MM.1S (cell line): ENCODE data around the gene SRP14.

Experiments
- EZH2 ChIP-seq: fragments of 300-600 bp; sonication (generic); optimal IDR thresholded peaks from 2 replicates; pipeline ENCODE3; 2017; ENCODE audit warnings: low read depth, mild to moderate bottlenecking, antibody characterized with exemption, low read length, mixed read lengths
- TF ChIP-seq, protein P1 (sequence below): fragments of 300-600 bp; sonication (generic); IDR thresholded peaks from 2 replicates; pipeline ENCODE4 v1.5.1; 2016; ENCODE audit warnings: antibody characterized with exemption, low read length, mixed read lengths

DNA sequence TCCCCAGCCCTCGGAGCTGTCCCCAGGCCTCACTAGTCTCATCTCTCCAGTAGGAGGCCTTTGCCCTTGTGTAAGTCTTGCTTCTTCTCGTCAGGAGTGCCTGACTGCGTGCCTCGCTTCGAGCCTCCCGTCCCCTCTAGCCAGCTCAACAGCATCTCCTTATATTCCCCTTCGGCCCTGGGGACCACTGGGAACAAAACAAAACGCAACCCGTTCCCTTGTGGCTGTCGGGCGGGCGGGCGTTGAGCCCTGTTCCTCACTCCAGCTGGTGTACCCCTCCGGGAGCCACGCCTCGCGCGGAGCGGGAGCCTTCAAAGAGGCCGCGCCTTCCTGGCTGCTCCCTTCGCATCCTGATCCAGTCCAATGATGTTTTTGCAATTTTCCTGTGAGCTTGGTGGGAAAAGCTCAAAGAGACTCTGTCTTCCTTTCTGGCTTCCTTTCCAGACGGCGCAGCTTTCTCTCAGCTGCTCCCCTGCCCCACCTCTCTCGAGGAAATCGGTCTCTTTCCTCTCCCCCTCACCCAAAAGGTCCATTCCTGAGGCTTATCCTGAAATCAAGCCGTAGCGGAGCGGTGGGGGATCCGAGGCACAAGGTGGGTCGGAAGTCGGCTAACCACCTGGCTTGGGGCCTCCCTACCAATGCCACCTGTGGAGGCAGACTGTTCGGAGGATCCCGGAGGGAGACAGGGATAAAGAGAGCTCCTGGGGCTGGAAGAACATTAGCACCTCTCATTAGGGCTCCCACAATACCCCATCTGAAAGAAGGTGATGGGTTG, 33.4 kb upstream of the SRP14 start:
- TF ChIP-seq, protein P1, sequence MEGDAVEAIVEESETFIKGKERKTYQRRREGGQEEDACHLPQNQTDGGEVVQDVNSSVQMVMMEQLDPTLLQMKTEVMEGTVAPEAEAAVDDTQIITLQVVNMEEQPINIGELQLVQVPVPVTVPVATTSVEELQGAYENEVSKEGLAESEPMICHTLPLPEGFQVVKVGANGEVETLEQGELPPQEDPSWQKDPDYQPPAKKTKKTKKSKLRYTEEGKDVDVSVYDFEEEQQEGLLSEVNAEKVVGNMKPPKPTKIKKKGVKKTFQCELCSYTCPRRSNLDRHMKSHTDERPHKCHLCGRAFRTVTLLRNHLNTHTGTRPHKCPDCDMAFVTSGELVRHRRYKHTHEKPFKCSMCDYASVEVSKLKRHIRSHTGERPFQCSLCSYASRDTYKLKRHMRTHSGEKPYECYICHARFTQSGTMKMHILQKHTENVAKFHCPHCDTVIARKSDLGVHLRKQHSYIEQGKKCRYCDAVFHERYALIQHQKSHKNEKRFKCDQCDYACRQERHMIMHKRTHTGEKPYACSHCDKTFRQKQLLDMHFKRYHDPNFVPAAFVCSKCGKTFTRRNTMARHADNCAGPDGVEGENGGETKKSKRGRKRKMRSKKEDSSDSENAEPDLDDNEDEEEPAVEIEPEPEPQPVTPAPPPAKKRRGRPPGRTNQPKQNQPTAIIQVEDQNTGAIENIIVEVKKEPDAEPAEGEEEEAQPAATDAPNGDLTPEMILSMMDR, result no peak
- TF ChIP-seq EZH2, result no peak
